Heart left ventricle (tissue), 16 donors: ENCODE data around the gene SIL1. TPM values are rescaled to one million over a fixed set of nuclear protein-coding genes. Genes with fewer than 3 reads are reported as not detected.

Source experiments
- ATAC-seq, 4 donors: fragments of 200-7000 bp; cut with Tn5 transposase; one replicate each; pipeline ENCODE4 v1.9.1; 2020 to 2022; ENCODE audit warnings: moderate library complexity in 4 of 4, mild to moderate bottlenecking in 3 of 4, moderate number of reproducible peaks in 1 of 4
- DNase-seq, 5 donors: peaks; one replicate each; pipeline ENCODE4 v3.0.0-alpha.2; 2020
- H3K27ac ChIP-seq, 12 donors: fragments of 200-600 bp; sonication (generic) in 4 of 12; one replicate each; pipeline versions ENCODE4 v1.5.0 to v1.8.0; 2016 to 2022; ENCODE audit warnings: mild to moderate bottlenecking in 2 of 12
- H3K27me3 ChIP-seq, 9 donors: fragments of 200-600 bp; sonication (generic) in 2 of 9; one replicate each; pipeline versions ENCODE4 v1.5.1 to v1.8.0; 2016 to 2022; ENCODE audit warnings: mild to moderate bottlenecking in 3 of 9
- H3K36me3 ChIP-seq, 9 donors: fragments of 200-600 bp; sonication (generic) in 2 of 9; one replicate each; pipeline versions ENCODE4 v1.5.0 to v1.8.0; 2018 to 2022; ENCODE audit warnings: mild to moderate bottlenecking in 2 of 9
- H3K4me1 ChIP-seq, 12 donors: fragments of 200-600 bp; sonication (generic) in 4 of 12; one replicate each; pipeline versions ENCODE4 v1.5.0 to v1.8.0; 2016 to 2022; ENCODE audit warnings: mild to moderate bottlenecking in 3 of 12
- H3K4me3 ChIP-seq, 12 donors: fragments of 200-600 bp; sonication (generic) in 4 of 12; one replicate each; pipeline versions ENCODE4 v1.5.0 to v1.8.0; 2017 to 2022; ENCODE audit warnings: mild to moderate bottlenecking in 9 of 12, moderate library complexity in 4 of 12
- H3K9me3 ChIP-seq, 12 donors: fragments of 200-600 bp; sonication (generic) in 4 of 12; one replicate each; pipeline versions ENCODE4 v1.5.0 to v1.8.0; 2016 to 2022; ENCODE audit warnings: mild to moderate bottlenecking in 1 of 12
- POLR2A ChIP-seq, 2 donors: fragments of 450-650 bp; IDR thresholded peaks; one replicate each; pipeline ENCODE4 v1.6.1; 2017; ENCODE audit warnings: antibody characterized with exemption in 2 of 2, mild to moderate bottlenecking in 2 of 2, moderate library complexity in 2 of 2
- WGBS, 4 donors: extraction: QIAGEN DNeasy Blood & Tissue Kit in 2 of 4; methylation state at CpG; one replicate each; pipeline versions ENCODE4 v1.1.5 to v1.1.7; 2013 to 2018; 5-methylcytosine and 5-hydroxymethylcytosine counted together
- intact Hi-C, 10 donors: fragments of 100-400 bp; cut with DNase I; formaldehyde crosslinking; loops; one replicate each; pipeline versions ENCODE4 v1.11.1 to v1.14.2; 2022
- polyA plus RNA-seq, 2 donors: library from polyadenylated mRNA; stranded (reverse); fragments of 200-250 nt; gene quantifications; one replicate each; pipeline ENCODE4 v1.2.3, GENCODE V29; 2013
- total RNA-seq, 9 donors: library from RNA; depleted of rRNA in 2 of 9; stranded (reverse); fragments of >200 nt in 2 of 9; fragmentation: NEBNext Ultra II Directional in 3 of 9; extraction: Animal tissue kit (Norgen Biotek cat#: 25700) in 3 of 9; gene quantifications; one replicate each; pipeline versions ENCODE4 v1.1.0 to v1.2.4, GENCODE V29; 2016 to 2023
- TF ChIP-seq, protein P1 (sequence below), 12 donors: fragments of 200-600 bp; sonication (generic) in 4 of 12; IDR thresholded peaks; one replicate each; pipeline versions ENCODE4 v1.5.0 to v1.8.0; 2018 to 2022; ENCODE audit warnings: antibody characterized with exemption in 12 of 12, mild to moderate bottlenecking in 5 of 12
- donor health status: ischemic (EF 13 %, LVEDD 7.1; RV severe dilation, severe dysfunction).
- donor health status: healthy with polysubstance abuse.
- donor health status: DM: no; HTN: yes; CAD: no.
- donor health status: DM: no; HTN: no; CAD: no.
- donor health status: ischemic (EF 25% LVEDD 6.9; RV normal size, moderate dysfunction).
- donor health status: ischemic (EF 25% LVEDD 5.7; RV mildly dilated, moderate dysfunction).
- donor health status: healthy.
- donor health status: DM: yes; HTN: yes; CAD: no.
- donor health status: ischemic (EF 35%, LVEDD 5.7; RV mildly dilated, moderate dysfunction).
- donor health status: nonischemic (EF 11% LVEDD 7.7; RV severe dilation, severe dysfunction).
- donor health status: DM: yes; HTN: yes; CAD: no.
- donor health status: PGD.
- donor health status: ischemic (EF 29% LVEDD 5.4; RV normal size, mild dysfunction).
- donor health status: nonischemic (EF 23%, LVEDD 6.1; RV moderate dilation, normal function).

Gene SIL1
- total and polyA plus RNA-seq, 11 donors: 33.8 to 341 (median 40.2) TPM

GRCh38 chr5:138949988-138950387 is 248.2 kb downstream of the SIL1 start:
- ATAC-seq (no peak), DNase-seq (peak in 1 of 5 donors; percentile 36)
- H3K4me3 ChIP-seq: no peak overlapping the region
- H3K36me3 ChIP-seq: peaks cover 0 to 19% (median 12%) of the 10 kb centered on the region in 9 donors
- H3K27me3 ChIP-seq: no peaks in the 10 kb centered on the region
- H3K4me1 ChIP-seq: peaks cover 21 to 78% (median 58%) of the 10 kb centered on the region in 12 donors
- no peaks in the 10 kb centered on the region for H3K9me3 ChIP-seq
- TF ChIP-seq, protein P1, sequence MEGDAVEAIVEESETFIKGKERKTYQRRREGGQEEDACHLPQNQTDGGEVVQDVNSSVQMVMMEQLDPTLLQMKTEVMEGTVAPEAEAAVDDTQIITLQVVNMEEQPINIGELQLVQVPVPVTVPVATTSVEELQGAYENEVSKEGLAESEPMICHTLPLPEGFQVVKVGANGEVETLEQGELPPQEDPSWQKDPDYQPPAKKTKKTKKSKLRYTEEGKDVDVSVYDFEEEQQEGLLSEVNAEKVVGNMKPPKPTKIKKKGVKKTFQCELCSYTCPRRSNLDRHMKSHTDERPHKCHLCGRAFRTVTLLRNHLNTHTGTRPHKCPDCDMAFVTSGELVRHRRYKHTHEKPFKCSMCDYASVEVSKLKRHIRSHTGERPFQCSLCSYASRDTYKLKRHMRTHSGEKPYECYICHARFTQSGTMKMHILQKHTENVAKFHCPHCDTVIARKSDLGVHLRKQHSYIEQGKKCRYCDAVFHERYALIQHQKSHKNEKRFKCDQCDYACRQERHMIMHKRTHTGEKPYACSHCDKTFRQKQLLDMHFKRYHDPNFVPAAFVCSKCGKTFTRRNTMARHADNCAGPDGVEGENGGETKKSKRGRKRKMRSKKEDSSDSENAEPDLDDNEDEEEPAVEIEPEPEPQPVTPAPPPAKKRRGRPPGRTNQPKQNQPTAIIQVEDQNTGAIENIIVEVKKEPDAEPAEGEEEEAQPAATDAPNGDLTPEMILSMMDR (IDR thresholded peaks at IDR 0.05): no peak
- no peak for TF ChIP-seq POLR2A (IDR thresholded peaks at IDR 0.05)
- peak overlapping the region in 8 of 12 donors; percentile 13 to 84 (median 54) for H3K27ac ChIP-seq
- intact Hi-C loops: loop anchor here in 1 of 10 donors (10.0 kb wide), 1 partner anchor 195 kb away; no protein-coding TSS in a partner anchor
- WGBS, 4 donors: 39 to 62% (median 50%) methylated on average over 3 of the region's 3 CpGs

DNA sequence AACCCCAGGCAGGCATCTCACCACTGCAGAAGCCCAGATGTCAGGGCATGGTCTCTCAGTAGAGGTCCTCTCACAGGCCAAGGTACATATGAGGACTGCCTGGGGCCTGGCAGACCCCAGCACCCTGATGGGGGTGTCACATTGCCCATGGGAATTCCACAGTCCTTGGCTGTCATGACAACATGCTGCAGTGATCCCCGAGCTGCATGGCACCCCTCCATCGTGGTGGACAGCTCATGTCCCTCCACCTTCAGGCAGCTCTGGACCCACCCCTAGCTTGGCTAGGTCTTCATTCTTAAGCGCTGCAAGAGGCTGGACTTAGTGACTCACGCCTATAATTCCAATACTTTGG is 249.0 kb downstream of the SIL1 start:
- ATAC-seq: no peak
- intact Hi-C loops: no loop called here
- peak overlapping the region in 5 of 12 donors; percentile 13 to 84 (median 54) for H3K27ac ChIP-seq
- no peak overlapping the region for H3K4me3 ChIP-seq
- no peaks in the 10 kb centered on the region for H3K27me3 ChIP-seq
- peaks cover 0 to 22% (median 12%) of the 10 kb centered on the region in 9 donors for H3K36me3 ChIP-seq
- peaks cover 14 to 70% (median 50%) of the 10 kb centered on the region in 12 donors for H3K4me1 ChIP-seq
- TF ChIP-seq, protein P1 (IDR thresholded peaks at IDR 0.05): no peak
- TF ChIP-seq POLR2A (IDR thresholded peaks at IDR 0.05): no peak
- DNase-seq: peak in 1 of 5 donors; percentile 24
- WGBS, 4 donors: 88 to 97% (median 91%) methylated on average over 3 to 4 of the region's 4 CpGs
- no peaks in the 10 kb centered on the region for H3K9me3 ChIP-seq

GRCh38 chr5:138948471-138949222 is 249.5 kb downstream of the SIL1 start:
- TF ChIP-seq, protein P1 (IDR thresholded peaks at IDR 0.05): no peak
- TF ChIP-seq POLR2A (IDR thresholded peaks at IDR 0.05): no peak
- Histone ChIP-seq H3K27me3 (no peaks in the 10 kb centered on the region), H3K9me3 (no peaks in the 10 kb centered on the region), H3K4me1 (peaks cover 10 to 65% (median 45%) of the 10 kb centered on the region in 12 donors), H3K36me3 (peaks cover 0 to 22% (median 12%) of the 10 kb centered on the region in 9 donors), H3K4me3 (no peak overlapping the region), H3K27ac (peak overlapping the region in 1 of 12 donors; percentile 73)
- DNase-seq (peak in 1 of 5 donors; percentile 30), ATAC-seq (no peak)
- WGBS, 4 donors: 72 to 81% (median 77%) methylated on average over 23 of the region's 23 CpGs
- intact Hi-C loops: no loop called here

DNA sequence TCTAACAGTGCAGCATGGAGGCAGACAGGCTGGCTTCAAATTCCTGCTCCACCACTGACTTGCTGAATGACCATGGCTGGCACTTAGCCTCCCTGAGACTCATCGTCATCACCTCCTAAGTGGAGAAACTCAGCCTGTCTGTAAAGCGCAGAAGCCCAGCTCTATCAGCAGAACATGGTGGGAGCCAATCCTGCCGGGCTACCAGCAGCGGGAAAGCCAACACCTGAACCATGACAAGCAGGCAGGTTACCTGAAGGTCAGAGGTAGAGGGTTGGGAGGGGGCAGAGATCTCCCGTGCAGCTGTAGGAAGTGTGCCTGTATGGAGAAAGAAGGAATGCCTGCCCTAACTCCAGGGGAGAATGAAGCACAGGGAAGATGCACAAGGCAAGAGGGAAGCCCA is 250.4 kb downstream of the SIL1 start:
- Histone ChIP-seq H3K36me3 (peaks cover 0 to 22% (median 12%) of the 10 kb centered on the region in 9 donors), H3K4me3 (no peak overlapping the region), H3K4me1 (peaks cover 5 to 56% (median 36%) of the 10 kb centered on the region in 12 donors), H3K27ac (no peak overlapping the region), H3K9me3 (no peaks in the 10 kb centered on the region), H3K27me3 (no peaks in the 10 kb centered on the region)
- DNase-seq (peak in 1 of 5 donors; percentile 30), ATAC-seq (peak in 1 of 4 donors; percentile 29)
- intact Hi-C loops: no loop called here
- WGBS, 4 donors: 51 to 72% (median 55%) methylated on average over 5 of the region's 5 CpGs
- TF ChIP-seq, protein P1 (IDR thresholded peaks at IDR 0.05): no peak
- TF ChIP-seq POLR2A (IDR thresholded peaks at IDR 0.05): no peak
